ENCODE measurements around the gene GNB3. TPM values are rescaled to one million over a fixed set of nuclear protein-coding genes. Genes with fewer than 3 reads are reported as not detected.

The GNB3 gene
- polyA plus RNA-seq, 1 experiment = 5.3 TPM

- DNase-seq (ENCODE audit: low read depth) = no peak
- no peak overlapping the region for H3K4me3 ChIP-seq (ENCODE audit: low read depth, low read length)
- no peak for TF ChIP-seq CTCF (IDR thresholded peaks at IDR 0.05; ENCODE audit: insufficient read depth, low read depth, low read length)
- peaks cover 25% of the 10 kb centered on the region for H3K36me3 ChIP-seq (ENCODE audit: control insufficient read depth, insufficient read depth, low read length)
- POLR2A ChIA-PET = no interaction called here
- CTCF ChIA-PET = interaction anchor here (1.6 to 12.2 kb wide), 3 partner anchors 11 to 25 kb away, joined by 4 to 111 read pairs (median 5); partner anchors contain the start of genes GNB3 and SPSB2
- no peaks in the 10 kb centered on the region for H3K27me3 ChIP-seq (ENCODE audit: control insufficient read depth, insufficient read depth, low read length)
Observed at GRCh38 chr12:6847676-6848075, 7.0 kb downstream of the GNB3 start.

- CTCF ChIA-PET = interaction anchor here (1.6 to 12.2 kb wide), 3 partner anchors 13 to 23 kb away, joined by 5 to 112 read pairs (median 111); partner anchors contain the start of genes GNB3, SPSB2 and TPI1
- POLR2A ChIA-PET = no interaction called here
- H3K4me3 ChIP-seq (ENCODE audit: low read depth, low read length) = no peak overlapping the region
- no peak for TF ChIP-seq CTCF (IDR thresholded peaks at IDR 0.05; ENCODE audit: insufficient read depth, low read depth, low read length)
- no peaks in the 10 kb centered on the region for H3K27me3 ChIP-seq (ENCODE audit: control insufficient read depth, insufficient read depth, low read length)
- peaks cover 13% of the 10 kb centered on the region for H3K36me3 ChIP-seq (ENCODE audit: control insufficient read depth, insufficient read depth, low read length)
- DNase-seq (ENCODE audit: low read depth) = no peak
Observed at GRCh38 chr12:6849427-6849826, 8.7 kb downstream of the GNB3 start.

GRCh38 chr12:6849976-6850560, 9.3 kb downstream of the GNB3 start:
- ChIA-PET POLR2A (no interaction called here), CTCF (interaction anchor here (8.0 to 12.2 kb wide), 2 partner anchors 14 to 19 kb away, joined by 111 to 112 read pairs; partner anchors contain the start of genes GNB3, SPSB2 and TPI1)

GRCh38 chr12:6850796-6851152, 10.0 kb downstream of the GNB3 start:
- DNase-seq (ENCODE audit: low read depth) = no peak
- POLR2A ChIA-PET = interaction anchor here (0.7 to 2.9 kb wide), 2 partner anchors 17 to 30 kb away, joined by 7 to 34 read pairs; partner anchors contain the start of gene TPI1
- Histone ChIP-seq H3K27me3 (ENCODE audit: control insufficient read depth, insufficient read depth, low read length) (no peaks in the 10 kb centered on the region), H3K4me3 (ENCODE audit: low read depth, low read length) (peak overlapping the region; percentile 78), H3K36me3 (ENCODE audit: control insufficient read depth, insufficient read depth, low read length) (peaks cover 12% of the 10 kb centered on the region)
- no peak for TF ChIP-seq CTCF (IDR thresholded peaks at IDR 0.05; ENCODE audit: insufficient read depth, low read depth, low read length)
- CTCF ChIA-PET = interaction anchor here (0.9 to 12.2 kb wide), 7 partner anchors 8 to 97 kb away, joined by 3 to 112 read pairs (median 14); partner anchors contain the start of genes GNB3, MLF2, P3H3 and PTMS

More at GRCh38 chr12:6849976-6850560, 9.3 kb downstream of the GNB3 start:
- Histone ChIP-seq H3K36me3 (ENCODE audit: control insufficient read depth, insufficient read depth, low read length) (peaks cover 13% of the 10 kb centered on the region), H3K4me3 (ENCODE audit: low read depth, low read length) (peak overlapping the region; percentile 78), H3K27me3 (ENCODE audit: control insufficient read depth, insufficient read depth, low read length) (no peaks in the 10 kb centered on the region)
- DNase-seq (ENCODE audit: low read depth) = no peak
- no peak for TF ChIP-seq CTCF (IDR thresholded peaks at IDR 0.05; ENCODE audit: insufficient read depth, low read depth, low read length)

- ChIA-PET POLR2A (interaction anchor here (0.6 to 2.9 kb wide), 8 partner anchors 12 to 255 kb away, joined by 3 to 34 read pairs (median 4); partner anchors contain the start of genes SPSB2 and TPI1), CTCF (interaction anchor here (0.7 to 12.2 kb wide), 9 partner anchors 9 to 167 kb away, joined by 3 to 112 read pairs (median 8); partner anchors contain the start of genes GNB3, LPCAT3, MLF2 and P3H3)
- Histone ChIP-seq H3K27me3 (ENCODE audit: control insufficient read depth, insufficient read depth, low read length) (no peaks in the 10 kb centered on the region), H3K4me3 (ENCODE audit: low read depth, low read length) (peak within 1 kb of the TSS; percentile 78), H3K36me3 (ENCODE audit: control insufficient read depth, insufficient read depth, low read length) (peaks cover 15% of the 10 kb centered on the region)
- peak; percentile 84 for DNase-seq (ENCODE audit: low read depth)
- no peak for TF ChIP-seq CTCF (IDR thresholded peaks at IDR 0.05; ENCODE audit: insufficient read depth, low read depth, low read length)
Observed at GRCh38 chr12:6851153-6851920, 10.6 kb downstream of the GNB3 start, which contains the start of gene CDCA3. CDCA3 (minus strand) TSS chr12:6851286; CDS start chr12:6850952, 334 bp downstream.
